ENCODE measurements around the gene MTHFD1.

MTHFD1 gene

DNA sequence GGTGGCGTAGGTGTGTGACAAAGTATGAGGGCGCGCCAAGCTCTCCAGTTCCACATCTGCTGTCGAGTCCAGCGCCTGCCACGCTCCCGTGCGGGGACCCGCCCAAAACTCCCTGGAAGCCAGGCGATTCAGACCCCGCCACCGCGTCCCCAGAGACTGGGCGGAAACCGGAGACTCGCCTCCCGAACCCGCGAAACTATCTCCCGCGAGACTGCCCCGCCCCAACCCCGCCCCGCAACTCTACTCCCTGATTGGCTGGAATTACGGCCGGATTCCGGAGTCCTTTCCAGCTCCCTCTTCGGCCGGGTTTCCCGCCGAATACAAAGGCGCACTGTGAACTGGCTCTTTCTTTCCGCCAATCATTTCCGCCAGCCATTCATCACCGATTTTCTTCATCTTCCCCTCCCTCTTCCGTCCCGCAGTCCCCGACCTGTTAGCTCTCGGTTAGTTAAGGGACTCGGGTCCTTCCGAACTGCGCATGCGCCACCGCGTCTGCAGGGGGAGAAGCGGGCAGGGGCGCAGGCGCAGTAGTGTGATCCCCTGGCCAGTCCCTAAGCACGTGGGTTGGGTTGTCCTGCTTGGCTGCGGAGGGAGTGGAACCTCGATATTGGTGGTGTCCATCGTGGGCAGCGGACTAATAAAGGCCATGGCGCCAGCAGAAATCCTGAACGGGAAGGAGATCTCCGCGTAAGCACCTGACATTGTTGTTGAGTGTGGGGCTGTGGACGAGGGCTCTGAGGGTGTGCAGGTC is at the start of gene MTHFD1:
TSS of gene MTHFD1 (plus strand) at position 572 of the 751 bp plus-strand sequence. CDS start at position 647, 75 bp downstream.
- TF ChIP-seq, protein P1, sequence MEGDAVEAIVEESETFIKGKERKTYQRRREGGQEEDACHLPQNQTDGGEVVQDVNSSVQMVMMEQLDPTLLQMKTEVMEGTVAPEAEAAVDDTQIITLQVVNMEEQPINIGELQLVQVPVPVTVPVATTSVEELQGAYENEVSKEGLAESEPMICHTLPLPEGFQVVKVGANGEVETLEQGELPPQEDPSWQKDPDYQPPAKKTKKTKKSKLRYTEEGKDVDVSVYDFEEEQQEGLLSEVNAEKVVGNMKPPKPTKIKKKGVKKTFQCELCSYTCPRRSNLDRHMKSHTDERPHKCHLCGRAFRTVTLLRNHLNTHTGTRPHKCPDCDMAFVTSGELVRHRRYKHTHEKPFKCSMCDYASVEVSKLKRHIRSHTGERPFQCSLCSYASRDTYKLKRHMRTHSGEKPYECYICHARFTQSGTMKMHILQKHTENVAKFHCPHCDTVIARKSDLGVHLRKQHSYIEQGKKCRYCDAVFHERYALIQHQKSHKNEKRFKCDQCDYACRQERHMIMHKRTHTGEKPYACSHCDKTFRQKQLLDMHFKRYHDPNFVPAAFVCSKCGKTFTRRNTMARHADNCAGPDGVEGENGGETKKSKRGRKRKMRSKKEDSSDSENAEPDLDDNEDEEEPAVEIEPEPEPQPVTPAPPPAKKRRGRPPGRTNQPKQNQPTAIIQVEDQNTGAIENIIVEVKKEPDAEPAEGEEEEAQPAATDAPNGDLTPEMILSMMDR (IDR thresholded peaks at IDR 0.05; ENCODE audit: control insufficient read depth, insufficient read depth, low read depth, low read length, missing control alignments): no peak
- peak; percentile 99 for DNase-seq (ENCODE audit: low read depth)

GRCh38 chr14:64338616-64339316 is 49.4 kb upstream of the MTHFD1 start:
- TF ChIP-seq, protein P1 (IDR thresholded peaks at IDR 0.05; ENCODE audit: control insufficient read depth, insufficient read depth, low read depth, low read length, missing control alignments): no peak
- peak; percentile 89 for DNase-seq (ENCODE audit: low read depth)
- H3K4me3 ChIP-seq (ENCODE audit: control insufficient read depth, low read depth, low read length): peak overlapping the region; percentile 84

More for the DNA sequence above, at the start of gene MTHFD1:
- peak within 1 kb of the TSS; percentile 64 for H3K4me3 ChIP-seq (ENCODE audit: control insufficient read depth, low read depth, low read length)

GRCh38 chr14:64340560-64341196 is 47.5 kb upstream of the MTHFD1 start:
- no peak for DNase-seq (ENCODE audit: low read depth)
- H3K4me3 ChIP-seq (ENCODE audit: control insufficient read depth, low read depth, low read length): no peak overlapping the region
- TF ChIP-seq, protein P1 (IDR thresholded peaks at IDR 0.05; ENCODE audit: control insufficient read depth, insufficient read depth, low read depth, low read length, missing control alignments): no peak

- TF ChIP-seq, protein P1 (IDR thresholded peaks at IDR 0.05; ENCODE audit: control insufficient read depth, insufficient read depth, low read depth, low read length, missing control alignments): no peak
- DNase-seq (ENCODE audit: low read depth): no peak
- no peak overlapping the region for H3K4me3 ChIP-seq (ENCODE audit: control insufficient read depth, low read depth, low read length)
These were observed 40.4 kb upstream of the MTHFD1 start for GRCh38 chr14:64347748-64348147.

- no peak for DNase-seq (ENCODE audit: low read depth)
- no peak overlapping the region for H3K4me3 ChIP-seq (ENCODE audit: control insufficient read depth, low read depth, low read length)
- TF ChIP-seq, protein P1 (IDR thresholded peaks at IDR 0.05; ENCODE audit: control insufficient read depth, insufficient read depth, low read depth, low read length, missing control alignments): no peak
These were observed 38.2 kb upstream of the MTHFD1 start for GRCh38 chr14:64349741-64350490.

- no peak for DNase-seq (ENCODE audit: low read depth)
- H3K4me3 ChIP-seq (ENCODE audit: control insufficient read depth, low read depth, low read length): no peak overlapping the region
- TF ChIP-seq, protein P1 (IDR thresholded peaks at IDR 0.05; ENCODE audit: control insufficient read depth, insufficient read depth, low read depth, low read length, missing control alignments): no peak
These were observed 24.8 kb upstream of the MTHFD1 start for GRCh38 chr14:64363265-64363846.

All from AG09309 (cell line).